ENCODE results near the gene FAHD2B.
"Not testable (repeated sequence)": the region's sequence is repeated elsewhere in the genome, so short reads cannot be mapped to it uniquely, and the experiment has no call there.

- not testable (repeated sequence) for TF ChIP-seq ZNF624 (tag by site-specific recombination; IDR thresholded peaks at IDR 0.05); KLF1 (tag by site-specific recombination; IDR thresholded peaks at IDR 0.05); TCF7L2 (IDR thresholded peaks at IDR 0.05; ENCODE audit: borderline replicate concordance, low read depth, low read length); KLF16 (tag by site-specific recombination; IDR thresholded peaks at IDR 0.05); ZNF394 (tag by site-specific recombination; IDR thresholded peaks at IDR 0.05; ENCODE audit: borderline replicate concordance); ZNF549 (tag by site-specific recombination; IDR thresholded peaks at IDR 0.05)
- TF ChIP-seq, protein P1, sequence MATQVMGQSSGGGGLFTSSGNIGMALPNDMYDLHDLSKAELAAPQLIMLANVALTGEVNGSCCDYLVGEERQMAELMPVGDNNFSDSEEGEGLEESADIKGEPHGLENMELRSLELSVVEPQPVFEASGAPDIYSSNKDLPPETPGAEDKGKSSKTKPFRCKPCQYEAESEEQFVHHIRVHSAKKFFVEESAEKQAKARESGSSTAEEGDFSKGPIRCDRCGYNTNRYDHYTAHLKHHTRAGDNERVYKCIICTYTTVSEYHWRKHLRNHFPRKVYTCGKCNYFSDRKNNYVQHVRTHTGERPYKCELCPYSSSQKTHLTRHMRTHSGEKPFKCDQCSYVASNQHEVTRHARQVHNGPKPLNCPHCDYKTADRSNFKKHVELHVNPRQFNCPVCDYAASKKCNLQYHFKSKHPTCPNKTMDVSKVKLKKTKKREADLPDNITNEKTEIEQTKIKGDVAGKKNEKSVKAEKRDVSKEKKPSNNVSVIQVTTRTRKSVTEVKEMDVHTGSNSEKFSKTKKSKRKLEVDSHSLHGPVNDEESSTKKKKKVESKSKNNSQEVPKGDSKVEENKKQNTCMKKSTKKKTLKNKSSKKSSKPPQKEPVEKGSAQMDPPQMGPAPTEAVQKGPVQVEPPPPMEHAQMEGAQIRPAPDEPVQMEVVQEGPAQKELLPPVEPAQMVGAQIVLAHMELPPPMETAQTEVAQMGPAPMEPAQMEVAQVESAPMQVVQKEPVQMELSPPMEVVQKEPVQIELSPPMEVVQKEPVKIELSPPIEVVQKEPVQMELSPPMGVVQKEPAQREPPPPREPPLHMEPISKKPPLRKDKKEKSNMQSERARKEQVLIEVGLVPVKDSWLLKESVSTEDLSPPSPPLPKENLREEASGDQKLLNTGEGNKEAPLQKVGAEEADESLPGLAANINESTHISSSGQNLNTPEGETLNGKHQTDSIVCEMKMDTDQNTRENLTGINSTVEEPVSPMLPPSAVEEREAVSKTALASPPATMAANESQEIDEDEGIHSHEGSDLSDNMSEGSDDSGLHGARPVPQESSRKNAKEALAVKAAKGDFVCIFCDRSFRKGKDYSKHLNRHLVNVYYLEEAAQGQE (tag by site-specific recombination; IDR thresholded peaks at IDR 0.05): not testable (repeated sequence)
- TF ChIP-seq, protein P2, sequence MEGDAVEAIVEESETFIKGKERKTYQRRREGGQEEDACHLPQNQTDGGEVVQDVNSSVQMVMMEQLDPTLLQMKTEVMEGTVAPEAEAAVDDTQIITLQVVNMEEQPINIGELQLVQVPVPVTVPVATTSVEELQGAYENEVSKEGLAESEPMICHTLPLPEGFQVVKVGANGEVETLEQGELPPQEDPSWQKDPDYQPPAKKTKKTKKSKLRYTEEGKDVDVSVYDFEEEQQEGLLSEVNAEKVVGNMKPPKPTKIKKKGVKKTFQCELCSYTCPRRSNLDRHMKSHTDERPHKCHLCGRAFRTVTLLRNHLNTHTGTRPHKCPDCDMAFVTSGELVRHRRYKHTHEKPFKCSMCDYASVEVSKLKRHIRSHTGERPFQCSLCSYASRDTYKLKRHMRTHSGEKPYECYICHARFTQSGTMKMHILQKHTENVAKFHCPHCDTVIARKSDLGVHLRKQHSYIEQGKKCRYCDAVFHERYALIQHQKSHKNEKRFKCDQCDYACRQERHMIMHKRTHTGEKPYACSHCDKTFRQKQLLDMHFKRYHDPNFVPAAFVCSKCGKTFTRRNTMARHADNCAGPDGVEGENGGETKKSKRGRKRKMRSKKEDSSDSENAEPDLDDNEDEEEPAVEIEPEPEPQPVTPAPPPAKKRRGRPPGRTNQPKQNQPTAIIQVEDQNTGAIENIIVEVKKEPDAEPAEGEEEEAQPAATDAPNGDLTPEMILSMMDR (tag by site-specific recombination; IDR thresholded peaks at IDR 0.05): not testable (repeated sequence)
- TF ChIP-seq, protein P3, sequence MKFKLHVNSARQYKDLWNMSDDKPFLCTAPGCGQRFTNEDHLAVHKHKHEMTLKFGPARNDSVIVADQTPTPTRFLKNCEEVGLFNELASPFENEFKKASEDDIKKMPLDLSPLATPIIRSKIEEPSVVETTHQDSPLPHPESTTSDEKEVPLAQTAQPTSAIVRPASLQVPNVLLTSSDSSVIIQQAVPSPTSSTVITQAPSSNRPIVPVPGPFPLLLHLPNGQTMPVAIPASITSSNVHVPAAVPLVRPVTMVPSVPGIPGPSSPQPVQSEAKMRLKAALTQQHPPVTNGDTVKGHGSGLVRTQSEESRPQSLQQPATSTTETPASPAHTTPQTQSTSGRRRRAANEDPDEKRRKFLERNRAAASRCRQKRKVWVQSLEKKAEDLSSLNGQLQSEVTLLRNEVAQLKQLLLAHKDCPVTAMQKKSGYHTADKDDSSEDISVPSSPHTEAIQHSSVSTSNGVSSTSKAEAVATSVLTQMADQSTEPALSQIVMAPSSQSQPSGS (tag by site-specific recombination; IDR thresholded peaks at IDR 0.05; ENCODE audit: low read depth): not testable (repeated sequence)
- TF ChIP-seq, protein P4, sequence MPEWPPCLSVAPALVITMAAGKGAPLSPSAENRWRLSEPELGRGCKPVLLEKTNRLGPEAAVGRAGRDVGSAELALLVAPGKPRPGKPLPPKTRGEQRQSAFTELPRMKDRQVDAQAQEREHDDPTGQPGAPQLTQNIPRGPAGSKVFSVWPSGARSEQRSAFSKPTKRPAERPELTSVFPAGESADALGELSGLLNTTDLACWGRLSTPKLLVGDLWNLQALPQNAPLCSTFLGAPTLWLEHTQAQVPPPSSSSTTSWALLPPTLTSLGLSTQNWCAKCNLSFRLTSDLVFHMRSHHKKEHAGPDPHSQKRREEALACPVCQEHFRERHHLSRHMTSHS (tag by site-specific recombination; IDR thresholded peaks at IDR 0.05): not testable (repeated sequence)
These were observed at the start of gene FAHD2B for GRCh38 chr2:97094772-97095611.

All from HEK293 (cell line).